CD4-positive, alpha-beta T cell (primary cell): ENCODE measurements around the gene OXCT1. TPM values are rescaled to one million over a fixed set of nuclear protein-coding genes. Genes with fewer than 3 reads are reported as not detected.
"Not testable (repeated sequence)": the region's sequence is repeated elsewhere in the genome, so short reads cannot be mapped to it uniquely, and the experiment has no call there.

Experiments
- ATAC-seq: fragments of 200-7000 bp; cut with Tn5 transposase; one replicate; pipeline ENCODE4 v1.10.0; 2022; ENCODE audit warnings: mild to moderate bottlenecking; ENCODE audit not compliant: poor library complexity
- CTCF ChIA-PET: fragments of 350-600 bp; sonication (Branson Sonifier 250); formaldehyde crosslinking; loops from one replicate; lab custom pipeline; 2021; ENCODE audit warnings: antibody characterized with exemption, inconsistent platforms; lab: Charles Lee
- POLR2A ChIA-PET: fragments of 350-600 bp; sonication (Branson Sonifier 250); formaldehyde crosslinking; loops from one replicate; lab custom pipeline; 2021; ENCODE audit warnings: antibody characterized with exemption, inconsistent platforms; lab: Charles Lee
- DNase-seq, 14 experiments: peaks; one replicate each; pipeline ENCODE4 v3.0.0-alpha.2; 2013 to 2020; ENCODE audit warnings: mixed read lengths in 2 of 14
- H3K27ac ChIP-seq, 2 donors: one replicate each; pipeline versions ENCODE4 v1.5.1 to v1.7.0; 2013; ENCODE audit warnings: low read length in 2 of 2, low read depth in 1 of 2, mild to moderate bottlenecking in 1 of 2
- H3K27me3 ChIP-seq, 2 experiments: 1 replicate in 1 of 2; 2 replicates in 1 of 2; pipeline versions ENCODE4 v1.6.1 to v1.7.0; 2013; ENCODE audit warnings: low read length in 2 of 2, control low read depth in 1 of 2, mild to moderate bottlenecking in 1 of 2, moderate library complexity in 1 of 2; ENCODE audit not compliant: insufficient read depth in 2 of 2, control insufficient read depth in 1 of 2
- H3K36me3 ChIP-seq: one replicate; pipeline ENCODE4 v1.6.1; 2013; ENCODE audit warnings: low read length, control low read depth; ENCODE audit not compliant: insufficient read depth
- H3K4me1 ChIP-seq: one replicate; pipeline ENCODE4 v1.6.1; 2013; ENCODE audit warnings: low read length, control low read depth; ENCODE audit not compliant: insufficient read depth
- H3K4me3 ChIP-seq: one replicate; pipeline ENCODE4 v1.5.1; 2013; ENCODE audit warnings: mild to moderate bottlenecking, low read length, moderate library complexity
- H3K9me3 ChIP-seq, 2 experiments: 1 replicate in 1 of 2; 2 replicates in 1 of 2; pipeline versions ENCODE4 v1.6.1 to v1.7.0; 2013; ENCODE audit warnings: low read length in 2 of 2, mild to moderate bottlenecking in 2 of 2, control low read depth in 1 of 2, moderate library complexity in 1 of 2; ENCODE audit not compliant: control insufficient read depth in 1 of 2, insufficient read depth in 1 of 2
- H3K27ac Mint-ChIP-seq: one replicate; pipeline ENCODE4 v1.8.0; 2020; ENCODE audit warnings: mixed read lengths
- H3K27me3 Mint-ChIP-seq: one replicate; pipeline ENCODE4 v1.8.0; 2021; ENCODE audit warnings: mixed read lengths
- H3K36me3 Mint-ChIP-seq: one replicate; pipeline ENCODE4 v1.8.0; 2021; ENCODE audit warnings: low read depth, mixed read lengths
- H3K4me1 Mint-ChIP-seq: one replicate; pipeline ENCODE4 v1.8.0; 2021; ENCODE audit warnings: low read depth, mixed read lengths
- H3K4me3 Mint-ChIP-seq: one replicate; pipeline ENCODE4 v1.8.0; 2020; ENCODE audit warnings: mild to moderate bottlenecking, mixed read lengths
- H3K9me3 Mint-ChIP-seq: one replicate; pipeline ENCODE4 v1.8.0; 2020; ENCODE audit warnings: mixed read lengths
- CTCF ChIP-seq: fragments of 200-600 bp; IDR thresholded peaks from one replicate; pipeline ENCODE4 v1.8.0; 2022; ENCODE audit warnings: antibody characterized with exemption, mild to moderate bottlenecking
- intact Hi-C, 2 experiments: fragments of 100-400 bp; cut with DNase I in 1 of 2; cut with micrococcal nuclease in 1 of 2; formaldehyde crosslinking; loops; one replicate each; pipeline versions ENCODE4 v1.15.1 to v1.9.0; 2023 to 2025; cut with DNase I, micrococcal nuclease
- total RNA-seq, 174 experiments: library from RNA in 2 of 174; stranded (reverse) in 2 of 174; gene quantifications; one replicate each; pipeline ENCODE4 v1.2.3 and lab custom pipeline; 2021 to 2026

OXCT1 gene
- total RNA-seq, 2 experiments from 2014 or later = 14.7 to 15.3 TPM

- no peak for ATAC-seq
- CTCF ChIA-PET = interaction anchor here (1.1 kb wide), 1 partner anchor 208 kb away, joined by 3 read pairs; no protein-coding TSS in a partner anchor
- no peaks in the 10 kb centered on the region for H3K27me3 ChIP-seq
These were observed 21.2 kb downstream of the OXCT1 start for GRCh38 chr5:41848983-41849382.

DNA sequence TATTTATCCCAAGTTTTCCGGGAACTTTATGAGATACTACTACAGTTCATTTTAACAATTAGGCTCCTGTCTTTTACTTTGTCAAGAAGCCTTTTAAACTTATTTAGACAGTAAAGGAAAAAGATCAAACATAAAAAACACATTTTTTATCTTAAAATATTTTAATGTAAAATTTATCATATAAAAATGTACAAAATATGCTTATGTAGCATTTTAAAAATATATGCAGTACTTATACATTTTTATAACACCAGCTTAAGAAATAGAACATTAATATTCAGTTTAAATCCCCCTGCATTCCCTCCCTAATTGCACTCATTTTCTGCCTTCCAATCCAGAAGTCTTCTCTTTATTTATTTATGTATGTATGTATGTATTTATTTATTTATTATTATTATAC is 24.5 kb downstream of the OXCT1 start:
- DNase-seq, CTCF ChIA-PET, H3K9me3 Mint-ChIP-seq, H3K27ac Mint-ChIP-seq, H3K27me3 Mint-ChIP-seq, H3K4me1 ChIP-seq, H3K4me1 Mint-ChIP-seq, ATAC-seq, H3K4me3 Mint-ChIP-seq, H3K27ac ChIP-seq, H3K4me3 ChIP-seq, H3K27me3 ChIP-seq, H3K9me3 ChIP-seq, POLR2A ChIA-PET: not testable (repeated sequence)
- H3K36me3 Mint-ChIP-seq = peaks cover 19% of the 10 kb centered on the region
- intact Hi-C loops = loop anchor here in 1 of 2 experiments (10.0 kb wide), 1 partner anchor 571 kb away; no protein-coding TSS in a partner anchor
- peaks cover 36% of the 10 kb centered on the region for H3K36me3 ChIP-seq

More at GRCh38 chr5:41848983-41849382, 21.2 kb downstream of the OXCT1 start:
- Mint-ChIP-seq H3K27ac (no peak overlapping the region), H3K27me3 (no peaks in the 10 kb centered on the region), H3K9me3 (no peaks in the 10 kb centered on the region), H3K36me3 (peaks cover 50% of the 10 kb centered on the region), H3K4me3 (no peak overlapping the region), H3K4me1 (no peaks in the 10 kb centered on the region)
- H3K4me1 ChIP-seq = no peaks in the 10 kb centered on the region
- POLR2A ChIA-PET = no interaction called here
- intact Hi-C loops = loop anchor here in 1 of 2 experiments (10.0 kb wide), 1 partner anchor 574 kb away; no protein-coding TSS in a partner anchor
- H3K36me3 ChIP-seq = peaks cover 52% of the 10 kb centered on the region
- TF ChIP-seq CTCF = no peak
- no peak overlapping the region for H3K4me3 ChIP-seq
- no peak overlapping the region for H3K27ac ChIP-seq
- H3K9me3 ChIP-seq = no peaks in the 10 kb centered on the region
- DNase-seq = no peak

- no peaks in the 10 kb centered on the region for H3K27me3 Mint-ChIP-seq
- no peak for DNase-seq
- intact Hi-C loops = loop anchor here in 1 of 2 experiments (10.0 kb wide), 1 partner anchor 570 kb away; no protein-coding TSS in a partner anchor
These were observed 25.7 kb downstream of the OXCT1 start for GRCh38 chr5:41844502-41844901.

More at GRCh38 chr5:41844502-41844901, 25.7 kb downstream of the OXCT1 start:
- Histone ChIP-seq H3K4me1 (no peaks in the 10 kb centered on the region), H3K27ac (no peak overlapping the region), H3K27me3 (no peaks in the 10 kb centered on the region), H3K9me3 (no peaks in the 10 kb centered on the region), H3K4me3 (no peak overlapping the region), H3K36me3 (peaks cover 33% of the 10 kb centered on the region)
- CTCF ChIA-PET = interaction anchor here (0.6 to 1.9 kb wide), 5 partner anchors 10 to 50 kb away, joined by 3 to 10 read pairs (median 5); no protein-coding TSS in a partner anchor
- TF ChIP-seq CTCF = no peak
- no peaks in the 10 kb centered on the region for H3K9me3 Mint-ChIP-seq
- no peak overlapping the region for H3K4me3 Mint-ChIP-seq
- no peak overlapping the region for H3K27ac Mint-ChIP-seq
- H3K36me3 Mint-ChIP-seq = peaks cover 19% of the 10 kb centered on the region
- H3K4me1 Mint-ChIP-seq = peaks cover 4% of the 10 kb centered on the region
- ATAC-seq = no peak
- POLR2A ChIA-PET = no interaction called here
